Caki2 (cell line): Measurements from ENCODE around the gene FGGY. TPM values are rescaled to one million over a fixed set of nuclear protein-coding genes. Genes with fewer than 3 reads are reported as not detected.
"Not testable (repeated sequence)": the region's sequence is repeated elsewhere in the genome, so short reads cannot be mapped to it uniquely, and the experiment has no call there.

Experiments used
- DNase-seq: peaks from one replicate; pipeline ENCODE4 v3.0.0-alpha.2; 2015; ENCODE audit warnings: low read depth
- in situ Hi-C: cut with HindIII; loops from 2 replicates; pipeline ENCODE4 v1.10.0; 2016; ENCODE audit warnings: low sequenced_read_pairs, low pct_unique_long_range_greater_than_20kb, mixed read lengths
- total RNA-seq: library from RNA; depleted of rRNA; stranded (reverse); fragments of >200 nt; shearing (Covaris generic); gene quantifications from 2 replicates; pipeline ENCODE4 v1.2.3, GENCODE V29; 2014; ENCODE audit warnings: low replicate concordance

Gene FGGY
- total RNA-seq, 1 experiment from 2014 or later: 26.2 TPM

DNA sequence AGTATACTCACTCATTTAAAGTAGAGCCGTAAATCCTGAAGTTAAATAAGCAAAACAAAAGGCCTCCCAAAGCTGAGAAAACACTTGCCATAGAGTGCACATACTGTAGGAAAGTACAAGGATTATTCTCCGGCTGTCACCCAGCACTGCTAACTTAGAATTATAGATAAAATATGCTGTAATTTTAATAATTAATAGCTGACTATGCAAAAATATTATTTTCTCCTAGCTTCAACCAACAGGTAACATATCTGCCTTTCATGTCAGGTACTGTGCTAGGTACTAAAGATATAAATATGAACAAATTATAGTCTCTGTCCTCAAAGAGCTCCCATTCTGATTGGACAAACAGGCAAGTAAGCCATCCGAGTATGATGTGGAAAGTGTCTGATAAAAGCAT is 233.2 kb downstream of the FGGY start:
- in situ Hi-C loops: no loop called here
- no peak for DNase-seq

DNA sequence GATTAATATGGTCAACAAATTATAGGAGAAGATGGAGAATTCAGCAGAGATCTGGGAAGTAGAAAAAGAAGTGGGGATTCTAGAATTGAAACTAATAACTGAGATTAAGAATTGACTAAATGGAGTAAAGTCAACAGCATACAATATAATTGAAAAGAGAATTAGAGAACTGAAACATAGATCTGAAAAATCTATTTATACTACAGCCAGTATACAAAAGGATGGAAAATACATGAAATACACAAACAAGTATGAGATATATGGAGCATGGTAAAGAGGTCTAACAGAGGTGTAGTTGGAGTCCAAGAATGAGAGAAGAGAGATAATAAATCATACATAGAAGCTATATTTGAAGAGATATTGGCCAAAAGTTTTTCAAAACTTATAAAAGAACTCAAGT is 235.2 kb downstream of the FGGY start:
- in situ Hi-C loops: no loop called here
- DNase-seq: no peak

- DNase-seq, in situ Hi-C loops: not testable (repeated sequence)
Measured at GRCh38 chr1:59538476-59538875, 241.6 kb downstream of the FGGY start.

- in situ Hi-C loops: no loop called here
- DNase-seq: no peak
Measured at GRCh38 chr1:59539961-59540681, 243.2 kb downstream of the FGGY start.

GRCh38 chr1:59541161-59541560 is 244.3 kb downstream of the FGGY start:
- in situ Hi-C loops: no loop called here
- no peak for DNase-seq

DNA sequence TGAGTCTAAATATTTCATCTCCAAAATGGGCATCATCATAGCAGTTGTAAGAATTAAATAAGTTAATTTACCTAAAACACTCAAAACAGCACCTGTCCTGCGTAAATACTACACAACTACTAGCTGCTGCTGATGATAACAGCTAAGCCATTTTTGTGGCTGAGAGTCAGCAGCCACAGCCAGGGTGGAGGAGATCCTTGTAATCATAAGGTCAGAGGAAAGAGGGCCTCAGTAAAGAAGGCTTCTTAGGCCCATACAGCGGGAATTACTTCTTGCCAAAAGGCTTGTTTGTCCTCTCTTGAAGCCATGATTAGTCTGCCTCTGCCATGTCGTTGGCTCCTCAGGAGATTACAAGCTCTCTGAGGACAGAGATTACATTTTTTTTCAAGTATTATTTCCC is 245.0 kb downstream of the FGGY start:
- DNase-seq: no peak
- in situ Hi-C loops: no loop called here

DNA sequence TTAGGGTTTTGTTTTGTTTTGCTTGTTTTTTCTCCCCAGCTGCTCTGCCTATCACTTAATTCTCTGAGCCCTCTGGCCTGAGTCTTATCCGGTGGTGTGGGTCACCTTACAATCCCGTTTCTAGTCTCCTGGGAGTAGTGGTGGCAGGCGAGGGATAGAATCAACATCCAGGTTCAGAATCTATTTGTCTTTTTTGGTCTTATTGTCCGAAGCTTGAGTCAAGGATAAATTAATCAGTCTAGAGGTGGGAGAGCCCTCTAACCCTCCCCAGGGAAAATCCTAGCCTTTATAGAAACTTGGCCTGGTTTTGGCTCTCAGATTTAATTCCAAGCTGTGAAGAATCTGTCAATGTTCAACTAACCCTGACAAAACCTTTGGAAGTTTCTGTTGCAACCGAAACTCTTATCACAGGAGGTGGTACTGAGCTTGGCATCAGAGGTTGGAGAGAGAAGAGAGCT is 246.3 kb downstream of the FGGY start:
- in situ Hi-C loops: no loop called here
- no peak for DNase-seq

DNA sequence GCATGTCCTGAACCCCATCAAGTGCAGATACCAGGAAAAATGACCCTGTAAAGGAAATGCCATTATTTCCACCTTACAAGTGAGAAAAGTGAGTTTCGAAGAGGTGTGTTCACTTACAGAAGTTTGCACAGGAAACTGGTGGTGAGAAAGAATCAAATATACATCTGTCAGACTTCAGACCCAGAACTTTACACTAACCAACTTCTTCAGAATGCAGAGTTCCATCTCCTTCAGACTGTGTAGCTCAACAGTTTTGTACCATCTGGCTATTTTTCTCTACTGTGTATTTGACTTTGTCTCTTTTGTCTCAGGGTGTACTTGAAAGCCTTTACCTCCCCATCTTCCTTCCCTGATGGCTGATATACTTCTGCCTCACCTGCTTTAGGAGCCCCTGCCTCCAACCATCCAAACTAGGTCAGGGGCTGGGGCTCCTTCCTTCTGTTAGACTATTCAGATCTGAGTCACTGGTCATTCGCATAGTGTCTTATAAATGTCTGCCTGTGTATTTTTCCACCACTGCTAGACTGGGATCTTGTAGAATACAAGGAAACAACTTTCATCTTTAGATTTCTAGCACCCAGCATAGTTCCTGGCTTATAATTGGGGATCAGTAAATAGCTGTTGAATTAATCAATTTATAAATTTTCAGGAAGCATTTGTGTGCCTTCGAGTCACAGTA is 247.9 kb downstream of the FGGY start:
- in situ Hi-C loops: no loop called here
- no peak for DNase-seq

DNA sequence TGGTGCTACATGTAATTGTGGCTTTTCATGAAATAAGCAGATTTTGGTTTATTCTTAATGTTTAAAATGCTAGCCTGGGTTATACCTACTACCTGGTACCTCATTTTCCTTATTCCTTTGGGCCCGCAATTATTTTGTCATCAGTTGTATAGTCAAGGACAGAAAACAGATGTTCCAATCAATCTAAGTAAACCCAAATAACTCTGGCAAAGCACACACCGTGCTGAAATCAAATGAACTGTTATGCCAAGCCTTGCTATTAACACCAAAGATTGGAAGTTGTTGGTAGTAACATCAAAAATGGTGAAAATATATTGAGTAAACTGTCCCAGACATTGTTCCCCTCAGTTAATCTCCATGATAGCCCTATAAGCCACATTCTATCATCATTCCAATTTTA is 248.9 kb downstream of the FGGY start:
- no peak for DNase-seq
- in situ Hi-C loops: no loop called here

DNA sequence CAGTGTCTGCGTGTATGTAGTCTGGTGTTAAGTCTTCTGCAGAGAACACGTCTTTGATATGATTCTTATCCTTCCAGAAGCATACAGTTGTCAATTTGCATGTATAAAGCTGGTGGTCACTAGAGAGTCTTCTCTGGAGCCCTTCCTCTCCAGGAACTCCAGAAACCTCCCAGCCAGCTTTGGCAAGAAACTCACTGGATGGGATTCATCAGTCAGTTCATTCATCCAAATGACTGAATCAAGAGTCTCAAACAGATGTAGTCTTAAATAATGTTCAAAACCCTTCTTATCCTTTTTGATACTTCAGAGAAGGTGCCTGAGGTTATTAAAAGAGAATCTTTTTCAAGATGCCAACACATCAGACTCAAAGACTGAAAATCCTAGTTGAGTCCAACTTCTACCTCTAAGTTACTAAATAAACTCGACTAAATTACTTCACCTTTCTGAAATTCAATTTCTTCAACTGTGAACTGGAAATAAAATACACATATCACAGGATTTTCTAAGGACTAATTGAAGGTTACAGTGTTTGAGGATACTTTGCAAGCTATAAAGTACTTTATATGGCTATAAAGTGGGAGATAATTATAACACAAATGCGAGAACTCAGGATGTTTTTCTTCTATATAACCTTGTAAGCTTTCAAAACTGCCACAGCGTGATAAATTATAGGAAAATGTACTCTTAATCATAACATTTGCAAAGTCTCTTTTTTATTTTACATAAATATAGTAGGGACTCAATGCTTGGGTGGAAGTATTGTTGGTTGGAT is 252.4 kb downstream of the FGGY start:
- in situ Hi-C loops: no loop called here
- no peak for DNase-seq

GRCh38 chr1:59549903-59550302 is 253.0 kb downstream of the FGGY start:
- in situ Hi-C loops: no loop called here
- DNase-seq: no peak

GRCh38 chr1:59552007-59552406 is 255.1 kb downstream of the FGGY start:
- in situ Hi-C loops: no loop called here
- DNase-seq: no peak

DNA sequence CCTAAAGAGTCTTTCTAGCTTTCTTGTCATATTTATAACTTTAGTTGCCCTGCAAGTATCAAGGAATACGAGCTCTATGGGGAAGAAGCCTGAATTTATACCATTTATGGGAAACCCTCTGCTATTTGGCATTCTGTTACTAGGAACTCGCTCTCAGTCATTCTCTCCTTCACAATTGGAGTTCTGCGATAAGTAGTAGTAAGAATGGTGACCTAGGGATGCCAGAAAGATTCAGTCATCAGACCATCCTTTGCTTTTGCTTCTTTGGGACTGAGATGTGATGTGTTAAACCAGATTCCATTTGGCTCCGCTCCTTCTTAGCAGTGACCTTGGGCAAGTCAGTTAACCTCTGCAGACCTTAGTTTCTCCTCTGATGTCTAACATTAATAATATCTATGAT is 256.5 kb downstream of the FGGY start:
- in situ Hi-C loops: no loop called here
- DNase-seq: no peak

DNA sequence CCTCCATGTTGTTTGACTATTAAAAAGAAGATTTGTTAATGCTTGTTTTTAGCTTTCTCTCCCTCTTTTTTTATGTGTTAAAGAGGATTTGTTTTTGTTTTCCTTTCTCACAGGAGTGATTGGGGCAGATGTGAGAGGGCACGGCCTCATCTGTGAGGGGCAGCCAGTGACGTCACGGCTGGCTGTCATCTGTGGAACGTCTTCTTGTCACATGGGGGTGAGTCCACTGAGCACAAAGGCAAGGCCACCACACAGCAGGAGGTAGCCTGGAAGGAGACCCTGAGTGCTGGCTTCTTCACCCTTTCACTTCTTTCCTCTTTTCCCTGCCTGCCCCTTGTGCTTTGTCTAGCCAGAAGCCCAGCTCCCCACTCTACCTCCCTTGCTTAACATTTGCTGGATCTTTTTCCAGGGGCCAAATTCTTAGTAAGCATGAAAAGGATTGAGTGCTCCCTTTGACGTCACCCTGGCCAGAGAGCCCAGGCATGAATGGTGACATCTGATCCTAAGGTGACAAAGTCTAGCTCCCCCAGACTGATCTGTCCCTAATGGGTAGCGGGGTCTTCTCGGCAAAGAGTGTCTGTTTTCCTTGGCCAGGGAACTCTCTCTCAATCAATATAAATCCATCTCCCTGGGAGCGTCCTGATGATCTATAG is 257.2 kb downstream of the FGGY start:
- no peak for DNase-seq
- in situ Hi-C loops: no loop called here

- in situ Hi-C loops: no loop called here
- DNase-seq: no peak
Measured at GRCh38 chr1:59554752-59555151, 257.9 kb downstream of the FGGY start.

DNA sequence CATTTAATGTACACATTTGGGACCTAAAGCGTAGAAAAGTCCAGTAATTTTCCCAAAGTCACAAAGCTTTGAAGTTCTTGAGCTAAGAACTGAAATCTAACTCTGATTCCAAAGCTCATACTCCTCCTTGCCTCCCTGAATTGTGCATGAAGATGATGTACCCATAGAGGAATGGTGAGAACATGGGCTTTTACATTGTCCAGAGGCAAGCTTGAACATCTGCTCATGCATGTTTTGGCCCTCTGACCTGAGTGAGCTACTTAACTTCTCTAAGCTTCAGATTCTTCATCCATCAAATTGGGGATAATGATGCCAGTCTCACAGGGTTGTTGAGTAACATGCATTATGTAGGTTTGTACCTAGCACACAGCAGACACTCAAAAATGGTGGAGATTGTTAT is 259.5 kb downstream of the FGGY start:
- no peak for DNase-seq
- in situ Hi-C loops: no loop called here

DNA sequence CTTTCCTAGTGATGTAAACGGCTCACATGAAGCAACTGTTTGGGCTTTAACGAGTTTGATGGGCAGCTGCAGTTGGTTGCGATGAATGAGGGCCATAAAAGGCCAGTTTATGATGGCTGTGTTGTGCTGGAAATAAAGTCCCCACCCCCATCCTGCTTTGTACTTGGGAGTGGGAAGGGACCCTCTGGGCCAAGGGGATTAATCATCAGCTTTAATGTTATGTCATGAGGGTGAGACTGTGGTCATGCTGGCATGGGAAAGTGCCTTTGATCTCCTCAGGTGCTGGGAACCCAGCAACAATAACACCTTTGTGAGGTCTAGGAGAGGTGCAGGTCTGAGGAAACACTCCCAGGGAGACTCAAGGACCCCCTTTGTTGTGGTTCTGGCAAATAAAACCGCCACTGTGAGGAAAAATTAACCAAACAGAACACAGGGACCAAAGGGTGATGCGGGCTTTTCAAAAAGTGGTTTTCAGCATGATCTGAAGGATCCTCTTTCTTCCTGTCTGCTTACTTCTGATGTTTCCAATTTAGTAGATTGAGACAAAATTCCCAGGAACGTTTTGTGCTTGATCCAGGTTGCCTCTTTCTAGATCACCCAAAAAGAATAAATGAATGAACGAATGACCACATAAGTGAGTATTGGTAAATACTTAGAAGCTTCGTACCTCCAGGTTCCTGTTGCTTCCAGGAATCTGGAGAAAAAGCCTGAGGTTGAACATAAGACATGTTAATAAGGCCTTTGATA is 260.1 kb downstream of the FGGY start:
- no peak for DNase-seq
- in situ Hi-C loops: no loop called here

DNA sequence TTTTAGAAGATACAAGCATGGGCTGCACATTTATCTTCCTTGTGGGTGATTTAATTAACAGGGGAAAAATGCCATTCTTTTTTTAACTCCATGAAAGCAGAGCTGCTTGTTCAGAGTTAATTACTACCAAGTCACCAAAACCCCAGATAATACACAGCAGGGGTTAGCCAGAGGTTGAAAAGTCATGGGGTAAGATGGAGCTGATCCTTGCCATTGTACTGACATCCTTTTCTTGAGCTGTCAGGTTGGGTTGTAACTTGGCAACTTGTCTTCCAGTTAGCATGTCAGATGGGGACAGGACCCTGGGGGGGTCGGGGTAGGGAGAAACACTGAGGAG is 260.6 kb downstream of the FGGY start:
- no peak for DNase-seq
- in situ Hi-C loops: no loop called here
